ENCODE measurements around the gene HEYL.

HEYL gene

DNA sequence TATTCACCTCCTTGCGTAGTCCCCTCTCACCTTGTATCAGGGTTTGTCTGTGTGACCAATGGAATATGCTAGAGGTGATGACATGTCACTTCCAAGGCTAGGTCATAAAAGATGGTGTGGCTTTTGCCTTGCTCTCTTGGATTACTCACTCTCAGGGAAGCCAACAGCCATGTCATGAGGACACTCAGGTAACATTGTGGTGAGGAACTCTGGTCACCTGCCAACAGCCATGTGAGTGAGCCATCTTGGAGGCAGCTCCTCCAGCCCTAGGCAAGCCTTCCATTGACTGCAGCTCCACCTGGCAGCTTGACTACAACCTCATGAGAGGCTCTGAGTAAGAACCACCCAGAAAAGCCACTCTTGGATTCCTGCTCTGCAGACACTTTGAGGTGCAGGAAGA lies 11.0 kb upstream of the HEYL start:
- TF ChIP-seq SUZ12 (IDR thresholded peaks at IDR 0.05; ENCODE audit: extremely low read depth, insufficient read depth, insufficient read length) (no peak), YY1 (IDR thresholded peaks at IDR 0.05; ENCODE audit: insufficient read depth, insufficient read length) (no peak), ZNF274 (IDR thresholded peaks at IDR 0.05; ENCODE audit: low read depth, low read length) (no peak)
- Histone ChIP-seq H3K36me3 (ENCODE audit: insufficient read depth, insufficient read length, low read length) (no peaks in the 10 kb centered on the region), H3K4me1 (ENCODE audit: insufficient read depth, insufficient read length) (peaks cover 15% of the 10 kb centered on the region), H3K27me3 (ENCODE audit: insufficient read depth, insufficient read length) (peaks cover 81% of the 10 kb centered on the region), H3K9me3 (ENCODE audit: insufficient read depth, low read length) (no peaks in the 10 kb centered on the region), H3K9ac (ENCODE audit: insufficient read length, low read depth) (no peak overlapping the region), H3K4me3 (ENCODE audit: insufficient read length, low read depth) (no peak overlapping the region)
- no peak for DNase-seq (ENCODE audit: low read depth, low spot score)

DNA sequence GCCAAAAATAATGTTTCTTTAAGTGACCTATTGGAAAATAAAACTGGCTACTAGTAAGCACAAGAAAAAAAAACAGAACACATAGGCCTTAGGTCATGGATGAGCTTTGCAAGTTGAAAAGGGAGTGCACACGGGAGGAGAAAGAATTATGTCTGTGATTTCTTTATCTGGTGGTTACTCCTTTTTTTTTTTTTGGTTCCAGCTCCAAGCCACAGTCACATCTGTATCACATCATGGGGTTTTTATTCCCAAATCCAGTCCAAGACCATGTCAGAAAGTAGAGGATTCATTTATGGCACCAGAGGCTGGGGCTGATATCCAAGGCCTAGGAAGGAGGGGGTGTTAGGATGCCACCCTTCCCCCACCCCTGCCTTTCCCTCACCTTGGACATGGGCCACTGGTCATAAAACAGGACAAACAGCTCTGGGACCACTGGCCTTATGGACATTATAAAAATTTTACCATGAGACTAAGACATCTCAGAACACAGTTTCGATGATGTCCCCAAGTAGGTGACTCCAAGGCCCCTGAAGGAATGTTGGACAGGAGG lies 10.3 kb upstream of the HEYL start:
- H3K9me3 ChIP-seq (ENCODE audit: insufficient read depth, low read length), result no peaks in the 10 kb centered on the region
- peaks cover 81% of the 10 kb centered on the region for H3K27me3 ChIP-seq (ENCODE audit: insufficient read depth, insufficient read length)
- TF ChIP-seq YY1 (IDR thresholded peaks at IDR 0.05; ENCODE audit: insufficient read depth, insufficient read length) (no peak), SUZ12 (IDR thresholded peaks at IDR 0.05; ENCODE audit: extremely low read depth, insufficient read depth, insufficient read length) (no peak), ZNF274 (IDR thresholded peaks at IDR 0.05; ENCODE audit: low read depth, low read length) (no peak)
- H3K4me3 ChIP-seq (ENCODE audit: insufficient read length, low read depth), result no peak overlapping the region
- DNase-seq (ENCODE audit: low read depth, low spot score), result no peak
- H3K36me3 ChIP-seq (ENCODE audit: insufficient read depth, insufficient read length, low read length), result no peaks in the 10 kb centered on the region
- peaks cover 15% of the 10 kb centered on the region for H3K4me1 ChIP-seq (ENCODE audit: insufficient read depth, insufficient read length)
- no peak overlapping the region for H3K9ac ChIP-seq (ENCODE audit: insufficient read length, low read depth)

DNA sequence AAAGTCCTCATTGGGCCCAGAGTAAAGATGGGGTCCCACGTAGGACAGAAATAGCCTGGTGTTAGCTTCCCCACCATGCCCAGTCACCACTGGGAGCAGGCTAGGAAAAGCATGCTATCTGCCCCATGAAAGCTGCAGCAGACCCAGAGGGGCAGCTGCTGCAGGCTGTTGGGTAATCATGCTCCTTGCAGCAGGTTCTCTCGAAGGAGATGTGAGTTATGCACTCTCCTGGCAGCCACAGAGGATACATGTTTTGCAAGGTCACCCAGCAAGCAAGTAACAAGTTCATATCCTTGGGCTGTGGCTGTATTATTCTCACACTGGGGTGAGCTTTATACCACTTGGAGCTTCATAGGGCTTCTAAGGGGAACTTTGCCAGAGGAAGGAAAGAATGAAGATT lies 9.1 kb upstream of the HEYL start:
- no peak for DNase-seq (ENCODE audit: low read depth, low spot score)
- TF ChIP-seq ZNF274 (IDR thresholded peaks at IDR 0.05; ENCODE audit: low read depth, low read length), result no peak
- no peak for TF ChIP-seq YY1 (IDR thresholded peaks at IDR 0.05; ENCODE audit: insufficient read depth, insufficient read length)
- no peak for TF ChIP-seq SUZ12 (IDR thresholded peaks at IDR 0.05; ENCODE audit: extremely low read depth, insufficient read depth, insufficient read length)
- peaks cover 15% of the 10 kb centered on the region for H3K4me1 ChIP-seq (ENCODE audit: insufficient read depth, insufficient read length)
- H3K9me3 ChIP-seq (ENCODE audit: insufficient read depth, low read length), result no peaks in the 10 kb centered on the region
- H3K36me3 ChIP-seq (ENCODE audit: insufficient read depth, insufficient read length, low read length), result no peaks in the 10 kb centered on the region
- H3K4me3 ChIP-seq (ENCODE audit: insufficient read length, low read depth), result no peak overlapping the region
- no peak overlapping the region for H3K9ac ChIP-seq (ENCODE audit: insufficient read length, low read depth)
- H3K27me3 ChIP-seq (ENCODE audit: insufficient read depth, insufficient read length), result peaks cover 81% of the 10 kb centered on the region

DNA sequence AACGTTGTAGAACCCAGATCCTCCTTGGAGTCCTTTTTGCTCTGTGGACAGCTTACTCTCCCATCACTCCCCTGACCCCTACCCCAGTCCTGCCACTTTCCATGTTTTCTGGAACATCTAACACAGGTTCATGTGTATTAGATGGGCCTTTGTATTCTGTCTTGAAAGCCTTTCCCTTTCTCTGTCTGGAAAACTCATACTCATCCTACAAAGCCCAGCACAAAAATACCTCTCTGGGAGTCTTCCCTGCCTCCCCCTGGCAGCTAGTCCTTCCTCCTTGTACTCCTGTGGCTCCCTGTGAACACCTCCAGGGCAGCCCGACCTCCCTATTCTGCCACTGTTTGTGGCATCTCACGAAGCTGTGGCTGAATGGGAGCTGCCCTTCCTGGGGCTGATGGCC lies 7.8 kb upstream of the HEYL start:
- Histone ChIP-seq H3K9ac (ENCODE audit: insufficient read length, low read depth) (no peak overlapping the region), H3K4me1 (ENCODE audit: insufficient read depth, insufficient read length) (peaks cover 15% of the 10 kb centered on the region), H3K4me3 (ENCODE audit: insufficient read length, low read depth) (no peak overlapping the region), H3K27me3 (ENCODE audit: insufficient read depth, insufficient read length) (peaks cover 81% of the 10 kb centered on the region), H3K9me3 (ENCODE audit: insufficient read depth, low read length) (no peaks in the 10 kb centered on the region), H3K36me3 (ENCODE audit: insufficient read depth, insufficient read length, low read length) (no peaks in the 10 kb centered on the region)
- TF ChIP-seq SUZ12 (IDR thresholded peaks at IDR 0.05; ENCODE audit: extremely low read depth, insufficient read depth, insufficient read length) (no peak), ZNF274 (IDR thresholded peaks at IDR 0.05; ENCODE audit: low read depth, low read length) (no peak), YY1 (IDR thresholded peaks at IDR 0.05; ENCODE audit: insufficient read depth, insufficient read length) (no peak)
- DNase-seq (ENCODE audit: low read depth, low spot score), result no peak

DNA sequence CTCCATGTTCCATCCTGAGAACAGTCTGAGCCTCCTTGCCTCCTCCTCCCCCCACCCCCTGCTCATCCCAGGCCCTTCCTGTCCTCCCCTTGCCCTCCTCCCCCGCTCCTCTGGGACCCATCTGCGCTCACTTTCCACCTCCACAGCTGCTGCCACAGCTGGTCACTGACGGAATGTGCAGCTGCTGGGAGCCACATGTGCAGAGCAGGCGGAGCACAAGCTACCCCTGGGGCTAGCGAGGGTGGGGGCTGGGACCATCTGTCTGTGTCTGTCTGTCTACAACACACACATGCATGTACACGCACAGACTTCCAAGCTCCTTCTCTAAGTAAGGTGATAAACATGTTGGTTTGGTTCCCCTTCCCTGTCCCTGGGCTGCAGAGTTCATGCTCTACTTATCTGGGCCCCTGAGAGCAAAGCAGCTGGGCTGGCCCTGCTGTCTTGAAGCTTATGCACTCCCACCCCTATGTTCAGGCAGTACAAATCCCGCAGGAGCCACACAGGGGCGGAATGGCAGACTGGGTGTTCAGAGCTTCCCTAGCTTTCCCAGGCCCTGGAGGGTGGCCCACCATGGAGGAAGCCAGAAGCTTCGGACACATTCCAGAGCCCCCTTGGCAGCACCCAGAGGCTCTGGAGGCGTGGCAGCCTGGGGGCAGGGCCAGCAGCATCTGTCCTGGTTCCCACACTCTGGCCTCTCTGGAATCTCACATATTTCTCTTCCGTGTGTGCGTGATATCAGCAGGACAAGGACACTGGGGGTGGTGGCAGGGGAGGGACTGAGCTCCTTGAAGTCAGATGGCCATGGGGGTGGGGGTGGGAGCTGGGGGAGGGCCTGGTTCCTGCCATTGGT lies 7.0 kb upstream of the HEYL start:
- H3K9ac ChIP-seq (ENCODE audit: insufficient read length, low read depth), result no peak overlapping the region
- H3K4me3 ChIP-seq (ENCODE audit: insufficient read length, low read depth), result no peak overlapping the region
- peaks cover 83% of the 10 kb centered on the region for H3K27me3 ChIP-seq (ENCODE audit: insufficient read depth, insufficient read length)
- peak; percentile 22 for DNase-seq (ENCODE audit: low read depth, low spot score)
- peaks cover 15% of the 10 kb centered on the region for H3K4me1 ChIP-seq (ENCODE audit: insufficient read depth, insufficient read length)
- no peaks in the 10 kb centered on the region for H3K9me3 ChIP-seq (ENCODE audit: insufficient read depth, low read length)
- TF ChIP-seq ZNF274 (IDR thresholded peaks at IDR 0.05; ENCODE audit: low read depth, low read length) (no peak), YY1 (IDR thresholded peaks at IDR 0.05; ENCODE audit: insufficient read depth, insufficient read length) (no peak), SUZ12 (IDR thresholded peaks at IDR 0.05; ENCODE audit: extremely low read depth, insufficient read depth, insufficient read length) (no peak)
- H3K36me3 ChIP-seq (ENCODE audit: insufficient read depth, insufficient read length, low read length), result no peaks in the 10 kb centered on the region

DNA sequence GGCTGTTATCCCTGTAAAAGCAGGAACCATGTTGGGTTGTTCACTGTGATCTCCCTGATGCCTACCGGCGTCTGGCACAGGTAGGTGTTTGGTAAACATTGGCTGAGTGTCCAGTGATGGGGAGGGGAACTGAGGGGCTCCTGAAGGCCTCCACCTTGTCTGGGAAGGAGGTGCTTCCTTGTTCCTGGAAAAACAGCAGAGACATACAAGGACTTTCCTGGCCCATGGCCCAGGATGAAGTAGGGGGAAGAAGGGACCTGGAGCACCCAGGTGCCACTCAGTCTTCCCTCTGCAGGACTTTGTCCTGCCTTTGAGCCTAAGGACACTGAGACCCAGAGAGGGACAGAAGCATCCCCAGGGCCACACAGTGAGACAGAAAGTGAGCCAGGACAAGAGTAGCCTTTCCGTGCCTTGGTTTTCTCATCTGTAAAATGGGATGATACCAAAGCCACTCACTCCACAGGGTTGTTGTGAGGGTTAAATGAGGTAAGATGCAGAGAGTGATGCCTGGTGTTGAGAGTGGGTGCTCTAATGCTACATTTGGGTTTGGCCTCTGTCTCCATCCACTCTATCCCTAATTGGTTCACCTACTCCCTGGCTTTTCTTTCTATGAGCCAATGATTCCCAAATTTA lies 6.1 kb upstream of the HEYL start:
- Histone ChIP-seq H3K36me3 (ENCODE audit: insufficient read depth, insufficient read length, low read length) (no peaks in the 10 kb centered on the region), H3K4me1 (ENCODE audit: insufficient read depth, insufficient read length) (peaks cover 15% of the 10 kb centered on the region), H3K9ac (ENCODE audit: insufficient read length, low read depth) (no peak overlapping the region), H3K9me3 (ENCODE audit: insufficient read depth, low read length) (no peaks in the 10 kb centered on the region), H3K27me3 (ENCODE audit: insufficient read depth, insufficient read length) (peaks cover 83% of the 10 kb centered on the region), H3K4me3 (ENCODE audit: insufficient read length, low read depth) (no peak overlapping the region)
- no peak for DNase-seq (ENCODE audit: low read depth, low spot score)
- no peak for TF ChIP-seq SUZ12 (IDR thresholded peaks at IDR 0.05; ENCODE audit: extremely low read depth, insufficient read depth, insufficient read length)
- no peak for TF ChIP-seq YY1 (IDR thresholded peaks at IDR 0.05; ENCODE audit: insufficient read depth, insufficient read length)
- TF ChIP-seq ZNF274 (IDR thresholded peaks at IDR 0.05; ENCODE audit: low read depth, low read length), result no peak

DNA sequence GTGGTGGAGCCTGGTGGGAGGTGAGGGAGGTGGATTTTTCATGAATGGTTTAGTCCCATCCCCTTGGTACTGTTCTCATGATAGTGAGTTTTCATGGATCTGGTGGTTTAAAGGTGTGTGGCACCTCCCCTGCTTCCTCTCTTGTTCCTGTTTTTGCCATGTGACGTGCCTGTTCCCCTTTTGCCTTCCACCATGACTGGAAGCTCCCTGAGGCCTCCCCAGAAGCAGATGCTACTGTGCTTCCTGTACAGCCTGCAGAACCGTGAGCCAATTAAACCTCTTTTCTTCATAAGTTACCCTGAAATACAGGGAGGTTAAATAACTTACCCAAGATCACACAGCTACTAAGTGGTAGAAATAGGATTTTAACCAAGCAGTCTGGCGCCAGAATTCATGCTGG lies 4.3 kb upstream of the HEYL start:
- no peak for DNase-seq (ENCODE audit: low read depth, low spot score)
- Histone ChIP-seq H3K9ac (ENCODE audit: insufficient read length, low read depth) (no peak overlapping the region), H3K4me3 (ENCODE audit: insufficient read length, low read depth) (no peak overlapping the region), H3K4me1 (ENCODE audit: insufficient read depth, insufficient read length) (peaks cover 18% of the 10 kb centered on the region), H3K27me3 (ENCODE audit: insufficient read depth, insufficient read length) (peaks cover 87% of the 10 kb centered on the region), H3K36me3 (ENCODE audit: insufficient read depth, insufficient read length, low read length) (no peaks in the 10 kb centered on the region), H3K9me3 (ENCODE audit: insufficient read depth, low read length) (no peaks in the 10 kb centered on the region)
- TF ChIP-seq ZNF274 (IDR thresholded peaks at IDR 0.05; ENCODE audit: low read depth, low read length) (no peak), YY1 (IDR thresholded peaks at IDR 0.05; ENCODE audit: insufficient read depth, insufficient read length) (no peak), SUZ12 (IDR thresholded peaks at IDR 0.05; ENCODE audit: extremely low read depth, insufficient read depth, insufficient read length) (no peak)
